Measurements from ENCODE around the gene LPP. TPM values are rescaled to one million over a fixed set of nuclear protein-coding genes. Genes with fewer than 3 reads are reported as not detected.

LPP gene
- total and polyA plus RNA-seq, 2 of the 4 experiments (the other 2 are of a cell fraction) = 16.0 to 130 TPM

- Histone ChIP-seq H3K27me3 (ENCODE audit: control insufficient read depth, insufficient read depth, low read length) (no peaks in the 10 kb centered on the region), H3K36me3 (ENCODE audit: control insufficient read depth, insufficient read depth, low read length) (no peaks in the 10 kb centered on the region), H3K9me3 (ENCODE audit: control insufficient read depth, insufficient read depth, low read length) (no peaks in the 10 kb centered on the region), H2AFZ (replicated peaks; ENCODE audit: low read length, poor library complexity) (no peak overlapping the region), H3K9me1 (ENCODE audit: insufficient read depth, low read length) (peaks cover 3% of the 10 kb centered on the region), H2AK5ac (ENCODE audit: low read depth, low read length) (no peak overlapping the region), H3K14ac (replicated peaks; ENCODE audit: low read depth, low read length) (no peak overlapping the region), H4K91ac (ENCODE audit: insufficient read depth, low read depth, low read length) (no peak overlapping the region), H3K4me3 (ENCODE audit: insufficient read depth, low read depth, low read length) (no peak overlapping the region), H2BK15ac (ENCODE audit: low read depth, low read length) (no peak overlapping the region), H3K9ac (ENCODE audit: low read depth, low read length) (no peak overlapping the region), H3K27ac (ENCODE audit: insufficient read depth, low read length) (no peak overlapping the region), H3K4me1 (ENCODE audit: control insufficient read depth, insufficient read depth, low read length) (peaks cover 2% of the 10 kb centered on the region; the same call in 1 of the 2 replicates), H3K4ac (ENCODE audit: low read depth, low read length) (no peak overlapping the region), H2BK120ac (ENCODE audit: low read depth, low read length) (no peak overlapping the region), H3K18ac (ENCODE audit: low read depth, low read length) (no peak overlapping the region), H3K23ac (ENCODE audit: low read depth, low read length) (no peak overlapping the region), H3K4me2 (ENCODE audit: low read depth, low read length) (no peak overlapping the region), H2BK20ac (ENCODE audit: low read depth, low read length) (no peak overlapping the region), H2BK5ac (ENCODE audit: low read depth, low read length, poor library complexity, severe bottlenecking) (no peak overlapping the region), H4K20me1 (ENCODE audit: insufficient read depth, low read length) (no peaks in the 10 kb centered on the region), H2AK9ac (replicated peaks; ENCODE audit: low read depth, low read length, poor library complexity) (no peak overlapping the region), H4K8ac (ENCODE audit: low read depth in 2 of 2, low read length in 2 of 2) (no peak overlapping the region), H3K56ac (ENCODE audit: extremely low read depth, insufficient read depth, low read length) (no peak overlapping the region), H3K79me1 (ENCODE audit: low read depth in 1 of 2, low read length in 2 of 2) (no peaks in the 10 kb centered on the region), H4K5ac (ENCODE audit: low read depth, low read length) (no peak overlapping the region)
- no CpG with 5 or more reads among the region's 1 CpG for WGBS, 2 experiments (ENCODE audit: extremely low coverage in 2 of 2, insufficient read length in 1 of 2)
- intact Hi-C loops (cut with micrococcal nuclease) = no loop called here
- in situ Hi-C loops (cut with MboI; ENCODE audit: low sequenced_read_pairs) = no loop called here
- no peak for TF ChIP-seq CHD1 (IDR thresholded peaks at IDR 0.05; ENCODE audit: low read depth, low read length)
- TF ChIP-seq RFX5 (IDR thresholded peaks at IDR 0.05; ENCODE audit: low read depth, low read length) = no peak
- no peak for TF ChIP-seq CEBPB (IDR thresholded peaks at IDR 0.05; ENCODE audit: low read depth, low read length)
- no peak for TF ChIP-seq ELK1 (IDR thresholded peaks at IDR 0.05; ENCODE audit: borderline replicate concordance, low read depth, low read length)
- no peak for TF ChIP-seq RAD21 (IDR thresholded peaks at IDR 0.05; ENCODE audit: low read length)
- TF ChIP-seq CTCF (conservative IDR thresholded peaks at IDR 0.05; ENCODE audit: low read depth, low read length) = no peak
- TF ChIP-seq RCOR1 (IDR thresholded peaks at IDR 0.05; ENCODE audit: insufficient replicate concordance, low read length) = no peak
- no peak for TF ChIP-seq NFE2L2 (IDR thresholded peaks at IDR 0.05; ENCODE audit: low read depth, low read length)
- no peak for TF ChIP-seq FOS (IDR thresholded peaks at IDR 0.05; ENCODE audit: low read depth, low read length)
- TF ChIP-seq MXI1 (IDR thresholded peaks at IDR 0.05; ENCODE audit: borderline replicate concordance, low read depth, low read length) = no peak
- no peak for TF ChIP-seq BHLHE40 (IDR thresholded peaks at IDR 0.05; ENCODE audit: low read depth, low read length)
- DNase-seq (no peak), ATAC-seq (ENCODE audit: low read depth) (no peak)
- CTCF ChIA-PET = no interaction called here
- dilution Hi-C loops (cut with HindIII; ENCODE audit: low sequenced_read_pairs, unreplicated experiment) = no loop called here
- POLR2A ChIA-PET (ENCODE audit: unreplicated experiment) = no interaction called here
- no TSS peak for BruUV-seq (replicated peaks)
Measured at GRCh38 chr3:188134079-188134478, 19.9 kb upstream of the LPP start.
